RPMI8226 (cell line): ENCODE data around the gene GRB7.
"Not testable (repeated sequence)": the region's sequence is repeated elsewhere in the genome, so short reads cannot be mapped to it uniquely, and the experiment has no call there.

Experiments
- DNase-seq: peaks from one replicate; pipeline ENCODE4 v3.0.0-alpha.2; 2015

The GRB7 gene

GRCh38 chr17:39709998-39710964, 27.5 kb upstream of the GRB7 start:
- DNase-seq = no peak

GRCh38 chr17:39711071-39711470, 26.7 kb upstream of the GRB7 start:
- DNase-seq = not testable (repeated sequence)

GRCh38 chr17:39711851-39712250, 25.9 kb upstream of the GRB7 start:
- DNase-seq = no peak

- DNase-seq = no peak
Measured at GRCh38 chr17:39714234-39714633, 23.5 kb upstream of the GRB7 start.

- DNase-seq = no peak
Measured at GRCh38 chr17:39715375-39716072, 22.2 kb upstream of the GRB7 start.

GRCh38 chr17:39716073-39716818, 21.5 kb upstream of the GRB7 start:
- DNase-seq = no peak

GRCh38 chr17:39716879-39717536, 20.7 kb upstream of the GRB7 start:
- DNase-seq = no peak

GRCh38 chr17:39717660-39718059, 20.1 kb upstream of the GRB7 start:
- DNase-seq = no peak

GRCh38 chr17:39719563-39720355, 18.0 kb upstream of the GRB7 start:
- DNase-seq = no peak

GRCh38 chr17:39722104-39722503, 15.6 kb upstream of the GRB7 start:
- no peak for DNase-seq

GRCh38 chr17:39722965-39723848, 14.5 kb upstream of the GRB7 start:
- DNase-seq = no peak

- DNase-seq = no peak
Measured at GRCh38 chr17:39724731-39725130, 13.0 kb upstream of the GRB7 start.

- DNase-seq = not testable (repeated sequence)
Measured at GRCh38 chr17:39725923-39726322, 11.8 kb upstream of the GRB7 start.

- DNase-seq = no peak
Measured at GRCh38 chr17:39726617-39727016, 11.1 kb upstream of the GRB7 start.

- no peak for DNase-seq
Measured at GRCh38 chr17:39727556-39727955, 10.2 kb upstream of the GRB7 start.

- no peak for DNase-seq
Measured at GRCh38 chr17:39729280-39729851, 8.4 kb upstream of the GRB7 start.

GRCh38 chr17:39730095-39730921, 7.4 kb upstream of the GRB7 start, which contains the start of gene MIEN1:
Gene MIEN1 (minus strand): TSS chr17:39730532. CDS start chr17:39730495, 37 bp downstream.
- peak; percentile 93 for DNase-seq

GRCh38 chr17:39732586-39732985, 5.2 kb upstream of the GRB7 start:
- DNase-seq = no peak

- peak; percentile 58 for DNase-seq
Measured at GRCh38 chr17:39735882-39736281, 1.9 kb upstream of the GRB7 start.
